ENCODE data around the gene PPP1R2B. TPM values are rescaled to one million over a fixed set of nuclear protein-coding genes. Genes with fewer than 3 reads are reported as not detected.

Gene PPP1R2B
- polyA plus RNA-seq, 2 of the 4 experiments (the other 2 are of a cell fraction): not detected

DNA sequence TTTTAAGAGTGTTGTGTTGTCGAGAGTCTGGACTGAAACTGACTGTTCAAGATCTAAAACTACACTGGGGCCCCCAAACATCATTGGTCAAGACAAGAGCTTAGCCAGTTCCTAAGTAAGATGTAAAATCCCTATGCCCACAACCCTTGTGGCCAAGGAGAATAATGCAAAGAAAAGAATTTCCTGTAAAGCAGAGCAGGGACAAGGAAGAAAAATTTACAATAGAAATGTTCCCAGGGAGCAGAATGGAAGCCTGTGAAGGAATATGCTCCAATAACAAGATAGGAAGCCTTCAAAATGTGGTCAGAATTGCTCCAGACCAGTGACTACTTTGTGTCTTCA lies 20.4 kb downstream of the PPP1R2B start:
- H3K4me3 ChIP-seq: no peak overlapping the region
- H3K4me2 ChIP-seq: no peak overlapping the region
- ChIA-PET CTCF (no interaction called here), POLR2A (no interaction called here)
- DNase-seq (ENCODE audit: low read depth in 1 of 2, low spot score in 1 of 2) (no peak), FAIRE-seq (no peak), ATAC-seq (no peak)
- peaks cover 12% of the 10 kb centered on the region for H3K9me3 ChIP-seq
- no peak overlapping the region for H3K27ac ChIP-seq
- WGBS (ENCODE audit: missing lambda C conversion rate): 38% methylated on average over 1 of the region's 1 CpG
- TF ChIP-seq RARB (CRISPR knock-in tag; IDR thresholded peaks at IDR 0.05) (no peak), CBX8 (IDR thresholded peaks at IDR 0.05) (no peak), POLR2AphosphoS2 (conservative IDR thresholded peaks at IDR 0.05; ENCODE audit: low read length) (no peak), MAX (IDR thresholded peaks at IDR 0.05) (no peak)
- no peaks in the 10 kb centered on the region for H3K4me1 ChIP-seq

DNA sequence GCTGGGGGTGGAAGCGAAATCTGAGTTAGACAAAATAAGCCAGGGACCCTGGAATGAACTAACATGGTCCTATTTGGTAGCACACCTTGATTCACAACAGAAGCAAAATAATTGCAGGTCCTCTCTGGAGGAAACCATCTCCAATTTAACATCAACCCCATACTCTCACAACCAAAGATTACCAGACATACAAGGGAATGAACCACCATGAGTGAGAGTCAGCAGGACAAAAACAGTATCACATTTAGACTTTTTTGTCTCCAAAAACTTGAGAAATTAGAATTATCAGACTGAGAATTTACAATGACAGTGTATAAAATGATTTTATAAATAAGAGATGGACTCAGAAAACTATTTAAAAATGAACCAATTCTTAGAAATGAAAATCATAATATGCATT lies 21.1 kb downstream of the PPP1R2B start:
- no peak for ATAC-seq
- Histone ChIP-seq H3K4me3 (no peak overlapping the region), H3K27ac (no peak overlapping the region), H3K4me1 (no peaks in the 10 kb centered on the region), H3K9me3 (peaks cover 12% of the 10 kb centered on the region), H3K4me2 (no peak overlapping the region)
- ChIA-PET POLR2A (no interaction called here), CTCF (no interaction called here)
- no peak for FAIRE-seq
- 42% methylated on average over 1 of the region's 1 CpG for WGBS (ENCODE audit: missing lambda C conversion rate)
- DNase-seq (ENCODE audit: low read depth in 1 of 2, low spot score in 1 of 2): no peak
- TF ChIP-seq MAFK (IDR thresholded peaks at IDR 0.05; ENCODE audit: partially characterized antibody) (no peak), POLR2A (IDR thresholded peaks at IDR 0.05; ENCODE audit: low read length) (no peak), HEYL (CRISPR knock-in tag; IDR thresholded peaks at IDR 0.05) (no peak)

DNA sequence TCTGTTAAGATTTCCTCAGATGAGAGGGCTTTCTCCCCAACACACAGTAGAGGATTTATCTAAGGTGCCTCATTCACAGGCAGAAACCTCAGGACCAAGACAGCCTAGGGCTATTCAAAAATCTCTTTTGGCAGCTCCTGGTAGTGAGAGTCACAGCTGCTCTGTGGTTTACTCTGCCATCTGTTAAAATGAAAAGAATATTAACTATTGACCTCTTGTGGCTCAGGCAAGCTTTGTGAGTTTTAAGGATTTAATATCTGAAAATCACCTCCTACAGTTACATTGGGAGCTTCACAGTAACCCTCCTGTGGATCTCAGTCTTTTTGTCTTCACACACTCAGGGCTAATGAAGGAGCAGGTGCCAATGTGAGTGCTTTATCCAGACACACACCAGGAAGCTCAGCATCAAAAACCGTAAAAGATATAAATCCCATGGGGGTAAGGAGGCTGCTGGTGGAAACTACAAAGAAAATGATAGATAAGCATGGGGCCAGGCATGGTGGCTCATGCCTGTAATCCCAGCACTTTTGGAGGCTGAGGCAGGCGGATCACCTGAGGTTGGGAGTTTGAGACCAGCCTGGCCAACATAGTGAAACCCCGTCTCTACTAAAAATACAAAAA lies 29.7 kb downstream of the PPP1R2B start:
- ATAC-seq (no peak), FAIRE-seq (no peak), DNase-seq (ENCODE audit: low read depth in 1 of 2, low spot score in 1 of 2) (no peak)
- H3K4me3 ChIP-seq: no peak overlapping the region
- no peaks in the 10 kb centered on the region for H3K4me1 ChIP-seq
- no peaks in the 10 kb centered on the region for H3K9me3 ChIP-seq
- WGBS (ENCODE audit: missing lambda C conversion rate): 77% methylated on average over 3 of the region's 3 CpGs
- ChIA-PET CTCF (interaction anchor here (0.6 to 1.4 kb wide), 2 partner anchors 19 to 445 kb away, joined by 3 read pairs; no protein-coding TSS in a partner anchor), POLR2A (no interaction called here)
- no peak overlapping the region for H3K4me2 ChIP-seq
- TF ChIP-seq RARB (CRISPR knock-in tag; IDR thresholded peaks at IDR 0.05): no peak
- no peak for TF ChIP-seq HOXA7 (CRISPR knock-in tag; IDR thresholded peaks at IDR 0.05)
- no peak for TF ChIP-seq HEYL (CRISPR knock-in tag; IDR thresholded peaks at IDR 0.05)
- no peak for TF ChIP-seq EHF (CRISPR knock-in tag; IDR thresholded peaks at IDR 0.05)
- TF ChIP-seq MAZ (IDR thresholded peaks at IDR 0.05; ENCODE audit: borderline replicate concordance, low read depth, low read length): no peak
- no peak for TF ChIP-seq CBX8 (IDR thresholded peaks at IDR 0.05)
- TF ChIP-seq CBX2 (IDR thresholded peaks at IDR 0.05; ENCODE audit: borderline replicate concordance, low read depth): no peak
- no peak for TF ChIP-seq ATOH8 (CRISPR knock-in tag; IDR thresholded peaks at IDR 0.05; ENCODE audit: low read depth)
- no peak for TF ChIP-seq SMC3 (IDR thresholded peaks at IDR 0.05)
- TF ChIP-seq FOXS1 (CRISPR knock-in tag; IDR thresholded peaks at IDR 0.05): no peak
- no peak for TF ChIP-seq CHD2 (IDR thresholded peaks at IDR 0.05; ENCODE audit: low read length, partially characterized antibody)
- TF ChIP-seq RFX5 (IDR thresholded peaks at IDR 0.05): no peak
- no peak for TF ChIP-seq JUNB (IDR thresholded peaks at IDR 0.05)
- TF ChIP-seq RAD21 (conservative IDR thresholded peaks at IDR 0.05 in 1 of 2, IDR thresholded peaks at IDR 0.05 in 1 of 2): no peak
- no peak for TF ChIP-seq PHF8 (IDR thresholded peaks at IDR 0.05; ENCODE audit: borderline replicate concordance, low read depth)
- TF ChIP-seq ZNF302 (CRISPR knock-in tag; IDR thresholded peaks at IDR 0.05): no peak
- TF ChIP-seq NR3C1 (IDR thresholded peaks at IDR 0.05): no peak
- no peak overlapping the region for H3K27ac ChIP-seq

GRCh38 chr5:156883316-156883875 lies 33.3 kb downstream of the PPP1R2B start:
- FAIRE-seq: no peak
- no peak for DNase-seq (ENCODE audit: low read depth in 1 of 2, low spot score in 1 of 2)
- H3K4me1 ChIP-seq: no peaks in the 10 kb centered on the region
- no peak overlapping the region for H3K4me2 ChIP-seq
- 37% methylated on average over 3 of the region's 3 CpGs for WGBS (ENCODE audit: missing lambda C conversion rate)
- H3K9me3 ChIP-seq: no peaks in the 10 kb centered on the region
- no peak for TF ChIP-seq ZC3H11A (IDR thresholded peaks at IDR 0.05)
- no peak for TF ChIP-seq ATOH8 (CRISPR knock-in tag; IDR thresholded peaks at IDR 0.05; ENCODE audit: low read depth)
- TF ChIP-seq SREBF2 (IDR thresholded peaks at IDR 0.05): no peak
- no peak for TF ChIP-seq EHMT2 (IDR thresholded peaks at IDR 0.05; ENCODE audit: low read depth)
- TF ChIP-seq HOXB5 (CRISPR knock-in tag; IDR thresholded peaks at IDR 0.05): no peak
- TF ChIP-seq NPAS2 (CRISPR knock-in tag; IDR thresholded peaks at IDR 0.05; ENCODE audit: borderline replicate concordance): no peak
- TF ChIP-seq TFCP2L1 (CRISPR knock-in tag; IDR thresholded peaks at IDR 0.05): no peak
- no peak for TF ChIP-seq FOXS1 (CRISPR knock-in tag; IDR thresholded peaks at IDR 0.05)
- no peak for TF ChIP-seq ZSCAN20 (CRISPR knock-in tag; IDR thresholded peaks at IDR 0.05)
- TF ChIP-seq POLR2AphosphoS2 (conservative IDR thresholded peaks at IDR 0.05; ENCODE audit: low read length): no peak
- no peak for TF ChIP-seq SMC3 (IDR thresholded peaks at IDR 0.05)
- TF ChIP-seq MAX (IDR thresholded peaks at IDR 0.05): no peak
- no peak for TF ChIP-seq EP300 (IDR thresholded peaks at IDR 0.05)
- TF ChIP-seq ZFP36 (IDR thresholded peaks at IDR 0.05; ENCODE audit: borderline replicate concordance, partially characterized antibody): no peak
- TF ChIP-seq CEBPB (IDR thresholded peaks at IDR 0.05): no peak
- H3K4me3 ChIP-seq: no peak overlapping the region
- POLR2A ChIA-PET: no interaction called here
- ATAC-seq: no peak
- H3K27ac ChIP-seq: no peak overlapping the region
- CTCF ChIA-PET: no interaction called here

Data from A549 (cell line).